ENCODE data around the gene SYCP1.

SYCP1 gene

GRCh38 chr1:114832057-114832456, 22.6 kb upstream of the SYCP1 start:
- TF ChIP-seq YY1 (IDR thresholded peaks at IDR 0.05; ENCODE audit: insufficient read depth, insufficient read length) (no peak), SUZ12 (IDR thresholded peaks at IDR 0.05; ENCODE audit: extremely low read depth, insufficient read depth, insufficient read length) (no peak), ZNF274 (IDR thresholded peaks at IDR 0.05; ENCODE audit: low read depth, low read length) (no peak)
- Histone ChIP-seq H3K36me3 (ENCODE audit: insufficient read depth, insufficient read length, low read length) (no peaks in the 10 kb centered on the region), H3K27me3 (ENCODE audit: insufficient read depth, insufficient read length) (no peaks in the 10 kb centered on the region)

GRCh38 chr1:114833421-114833820, 21.2 kb upstream of the SYCP1 start:
- H3K4me1 ChIP-seq (ENCODE audit: insufficient read depth, insufficient read length) = no peaks in the 10 kb centered on the region
- H3K27me3 ChIP-seq (ENCODE audit: insufficient read depth, insufficient read length) = no peaks in the 10 kb centered on the region
- TF ChIP-seq YY1 (IDR thresholded peaks at IDR 0.05; ENCODE audit: insufficient read depth, insufficient read length) (no peak), ZNF274 (IDR thresholded peaks at IDR 0.05; ENCODE audit: low read depth, low read length) (no peak)
- no peak overlapping the region for H3K4me3 ChIP-seq (ENCODE audit: insufficient read length, low read depth)
- no peaks in the 10 kb centered on the region for H3K36me3 ChIP-seq (ENCODE audit: insufficient read depth, insufficient read length, low read length)
- peaks cover 26% of the 10 kb centered on the region for H3K9me3 ChIP-seq (ENCODE audit: insufficient read depth, low read length)
- no peak for DNase-seq (ENCODE audit: low read depth, low spot score)
- no peak overlapping the region for H3K9ac ChIP-seq (ENCODE audit: insufficient read length, low read depth)

More at GRCh38 chr1:114832057-114832456, 22.6 kb upstream of the SYCP1 start:
- H3K4me1 ChIP-seq (ENCODE audit: insufficient read depth, insufficient read length) = no peaks in the 10 kb centered on the region
- no peak overlapping the region for H3K9ac ChIP-seq (ENCODE audit: insufficient read length, low read depth)
- H3K4me3 ChIP-seq (ENCODE audit: insufficient read length, low read depth) = no peak overlapping the region
- peak; percentile 44 for DNase-seq (ENCODE audit: low read depth, low spot score)
- peaks cover 26% of the 10 kb centered on the region for H3K9me3 ChIP-seq (ENCODE audit: insufficient read depth, low read length)

GRCh38 chr1:114844270-114844669, 10.4 kb upstream of the SYCP1 start:
- Histone ChIP-seq H3K9ac (ENCODE audit: insufficient read length, low read depth) (no peak overlapping the region), H3K36me3 (ENCODE audit: insufficient read depth, insufficient read length, low read length) (no peaks in the 10 kb centered on the region), H3K27me3 (ENCODE audit: insufficient read depth, insufficient read length) (no peaks in the 10 kb centered on the region), H3K4me3 (ENCODE audit: insufficient read length, low read depth) (no peak overlapping the region), H3K4me1 (ENCODE audit: insufficient read depth, insufficient read length) (no peaks in the 10 kb centered on the region), H3K9me3 (ENCODE audit: insufficient read depth, low read length) (no peaks in the 10 kb centered on the region)
- TF ChIP-seq YY1 (IDR thresholded peaks at IDR 0.05; ENCODE audit: insufficient read depth, insufficient read length) = no peak
- TF ChIP-seq ZNF274 (IDR thresholded peaks at IDR 0.05; ENCODE audit: low read depth, low read length) = no peak
- DNase-seq (ENCODE audit: low read depth, low spot score) = no peak

- H3K9me3 ChIP-seq (ENCODE audit: insufficient read depth, low read length) = peaks cover 8% of the 10 kb centered on the region; the same call in 1 of the 2 replicates
- no peaks in the 10 kb centered on the region for H3K4me1 ChIP-seq (ENCODE audit: insufficient read depth, insufficient read length)
- no peak for TF ChIP-seq YY1 (IDR thresholded peaks at IDR 0.05; ENCODE audit: insufficient read depth, insufficient read length)
- TF ChIP-seq ZNF274 (IDR thresholded peaks at IDR 0.05; ENCODE audit: low read depth, low read length) = no peak
- TF ChIP-seq SUZ12 (IDR thresholded peaks at IDR 0.05; ENCODE audit: extremely low read depth, insufficient read depth, insufficient read length) = no peak
- H3K36me3 ChIP-seq (ENCODE audit: insufficient read depth, insufficient read length, low read length) = no peaks in the 10 kb centered on the region
- no peak for DNase-seq (ENCODE audit: low read depth, low spot score)
- H3K27me3 ChIP-seq (ENCODE audit: insufficient read depth, insufficient read length) = no peaks in the 10 kb centered on the region
- no peak overlapping the region for H3K9ac ChIP-seq (ENCODE audit: insufficient read length, low read depth)
- no peak overlapping the region for H3K4me3 ChIP-seq (ENCODE audit: insufficient read length, low read depth)
Observed at GRCh38 chr1:114853584-114853983, 1.1 kb upstream of the SYCP1 start.

DNA sequence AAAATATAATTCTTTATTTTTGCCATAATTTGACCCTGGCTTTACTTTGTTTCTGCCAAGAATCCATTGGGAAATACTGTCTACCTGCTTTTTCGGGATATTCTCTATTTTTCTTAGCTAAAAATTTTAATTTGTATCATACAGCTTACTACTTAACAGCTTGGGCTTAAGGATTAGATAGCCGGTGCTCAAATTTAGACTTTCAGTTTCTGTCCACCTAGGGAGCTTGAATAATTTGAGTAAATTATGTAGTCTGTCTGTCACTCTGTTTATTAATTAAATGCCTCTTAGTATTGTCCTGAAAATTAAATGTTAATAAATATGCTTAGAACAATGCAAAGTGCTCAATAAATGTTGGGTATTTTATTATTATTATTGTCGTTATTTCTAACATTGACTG, 6.7 kb downstream of the SYCP1 start:
- H3K9me3 ChIP-seq (ENCODE audit: insufficient read depth, low read length) = no peaks in the 10 kb centered on the region
- DNase-seq (ENCODE audit: low read depth, low spot score) = no peak
- no peaks in the 10 kb centered on the region for H3K27me3 ChIP-seq (ENCODE audit: insufficient read depth, insufficient read length)

GRCh38 chr1:114892194-114892918, 37.7 kb downstream of the SYCP1 start:
- no peaks in the 10 kb centered on the region for H3K9me3 ChIP-seq (ENCODE audit: insufficient read depth, low read length)
- H3K4me3 ChIP-seq (ENCODE audit: insufficient read length, low read depth) = no peak overlapping the region
- TF ChIP-seq YY1 (IDR thresholded peaks at IDR 0.05; ENCODE audit: insufficient read depth, insufficient read length) (no peak), ZNF274 (IDR thresholded peaks at IDR 0.05; ENCODE audit: low read depth, low read length) (no peak), SUZ12 (IDR thresholded peaks at IDR 0.05; ENCODE audit: extremely low read depth, insufficient read depth, insufficient read length) (no peak)
- H3K4me1 ChIP-seq (ENCODE audit: insufficient read depth, insufficient read length) = peaks cover 6% of the 10 kb centered on the region
- H3K36me3 ChIP-seq (ENCODE audit: insufficient read depth, insufficient read length, low read length) = no peaks in the 10 kb centered on the region
- H3K27me3 ChIP-seq (ENCODE audit: insufficient read depth, insufficient read length) = no peaks in the 10 kb centered on the region
- DNase-seq (ENCODE audit: low read depth, low spot score) = no peak
- no peak overlapping the region for H3K9ac ChIP-seq (ENCODE audit: insufficient read length, low read depth)

More for the DNA sequence above, 6.7 kb downstream of the SYCP1 start:
- Histone ChIP-seq H3K36me3 (ENCODE audit: insufficient read depth, insufficient read length, low read length) (no peaks in the 10 kb centered on the region), H3K4me3 (ENCODE audit: insufficient read length, low read depth) (no peak overlapping the region), H3K9ac (ENCODE audit: insufficient read length, low read depth) (no peak overlapping the region), H3K4me1 (ENCODE audit: insufficient read depth, insufficient read length) (no peaks in the 10 kb centered on the region)
- TF ChIP-seq SUZ12 (IDR thresholded peaks at IDR 0.05; ENCODE audit: extremely low read depth, insufficient read depth, insufficient read length) = no peak
- TF ChIP-seq YY1 (IDR thresholded peaks at IDR 0.05; ENCODE audit: insufficient read depth, insufficient read length) = no peak
- no peak for TF ChIP-seq ZNF274 (IDR thresholded peaks at IDR 0.05; ENCODE audit: low read depth, low read length)

GRCh38 chr1:114896795-114897194, 42.1 kb downstream of the SYCP1 start:
- H3K4me1 ChIP-seq (ENCODE audit: insufficient read depth, insufficient read length) = peaks cover 6% of the 10 kb centered on the region
- H3K9ac ChIP-seq (ENCODE audit: insufficient read length, low read depth) = no peak overlapping the region
- no peak overlapping the region for H3K4me3 ChIP-seq (ENCODE audit: insufficient read length, low read depth)
- H3K36me3 ChIP-seq (ENCODE audit: insufficient read depth, insufficient read length, low read length) = no peaks in the 10 kb centered on the region
- TF ChIP-seq ZNF274 (IDR thresholded peaks at IDR 0.05; ENCODE audit: low read depth, low read length) = no peak
- no peak for TF ChIP-seq YY1 (IDR thresholded peaks at IDR 0.05; ENCODE audit: insufficient read depth, insufficient read length)
- no peak for TF ChIP-seq SUZ12 (IDR thresholded peaks at IDR 0.05; ENCODE audit: extremely low read depth, insufficient read depth, insufficient read length)
- H3K27me3 ChIP-seq (ENCODE audit: insufficient read depth, insufficient read length) = no peaks in the 10 kb centered on the region
- H3K9me3 ChIP-seq (ENCODE audit: insufficient read depth, low read length) = 0 out of 2 replicates have a peak, but pooled peaks cover 8% of the 10 kb centered on the region
- DNase-seq (ENCODE audit: low read depth, low spot score) = no peak
